Activated T-cell treated with anti-CD3 and anti-CD28 coated beads, Interleukin-2, amount 50 U/mL, for 48 hours (primary cell): ENCODE measurements around the gene ODF4.
"Not testable (repeated sequence)": the region's sequence is repeated elsewhere in the genome, so short reads cannot be mapped to it uniquely, and the experiment has no call there.

Experiments
- DNase-seq, 2 experiments: peaks; one replicate each; pipeline ENCODE4 v3.0.0-alpha.2; 2020

ODF4 gene

DNA sequence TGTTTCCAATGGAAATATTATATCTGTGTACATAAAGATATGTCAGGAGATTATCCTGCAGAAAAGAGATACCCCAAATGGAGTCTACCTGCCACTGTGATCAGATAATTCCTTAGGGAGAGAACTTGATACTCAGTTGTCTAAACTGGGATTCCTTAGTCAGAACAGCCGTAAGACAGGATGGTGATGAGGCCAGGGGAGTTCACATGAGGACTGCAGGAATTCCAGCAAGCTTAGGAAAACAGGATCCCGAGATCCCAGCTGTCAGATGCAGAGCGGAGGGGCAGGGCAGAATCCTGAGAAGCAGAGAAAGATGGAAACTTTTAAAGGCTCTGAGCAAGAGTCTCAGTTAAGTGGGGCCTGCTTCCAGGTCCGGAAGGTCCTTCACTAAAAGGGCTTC, 32.1 kb downstream of the ODF4 start:
- no peak for DNase-seq

- no peak for DNase-seq
Observed at GRCh38 chr17:8372422-8372821, 32.8 kb downstream of the ODF4 start.

GRCh38 chr17:8373856-8374255, 34.2 kb downstream of the ODF4 start:
- DNase-seq = not testable (repeated sequence)

- no peak for DNase-seq
Observed at GRCh38 chr17:8375738-8376259, 36.2 kb downstream of the ODF4 start.

GRCh38 chr17:8376271-8377067, 36.8 kb downstream of the ODF4 start, which contains the start of gene KRABD2:
Gene KRABD2, minus strand, starts transcription at chr17:8376704.
- DNase-seq = peak; percentile 93 to 95

GRCh38 chr17:8377422-8377821, 37.8 kb downstream of the ODF4 start:
- DNase-seq = no peak

- not testable (repeated sequence) for DNase-seq
Observed at GRCh38 chr17:8378117-8378516, 38.5 kb downstream of the ODF4 start.

- no peak for DNase-seq
Observed at GRCh38 chr17:8380049-8380448, 40.4 kb downstream of the ODF4 start.

- DNase-seq = no peak
Observed at GRCh38 chr17:8382052-8382879, 42.6 kb downstream of the ODF4 start.

- no peak for DNase-seq
Observed at GRCh38 chr17:8382880-8383142, 43.2 kb downstream of the ODF4 start.

- DNase-seq = peak; percentile 96
Observed at GRCh38 chr17:8383143-8383822, 43.6 kb downstream of the ODF4 start, which contains the start of gene RPL26. Gene RPL26, minus strand, starts transcription at chr17:8383193. Its CDS starts 883 bp downstream, at chr17:8382310.

DNA sequence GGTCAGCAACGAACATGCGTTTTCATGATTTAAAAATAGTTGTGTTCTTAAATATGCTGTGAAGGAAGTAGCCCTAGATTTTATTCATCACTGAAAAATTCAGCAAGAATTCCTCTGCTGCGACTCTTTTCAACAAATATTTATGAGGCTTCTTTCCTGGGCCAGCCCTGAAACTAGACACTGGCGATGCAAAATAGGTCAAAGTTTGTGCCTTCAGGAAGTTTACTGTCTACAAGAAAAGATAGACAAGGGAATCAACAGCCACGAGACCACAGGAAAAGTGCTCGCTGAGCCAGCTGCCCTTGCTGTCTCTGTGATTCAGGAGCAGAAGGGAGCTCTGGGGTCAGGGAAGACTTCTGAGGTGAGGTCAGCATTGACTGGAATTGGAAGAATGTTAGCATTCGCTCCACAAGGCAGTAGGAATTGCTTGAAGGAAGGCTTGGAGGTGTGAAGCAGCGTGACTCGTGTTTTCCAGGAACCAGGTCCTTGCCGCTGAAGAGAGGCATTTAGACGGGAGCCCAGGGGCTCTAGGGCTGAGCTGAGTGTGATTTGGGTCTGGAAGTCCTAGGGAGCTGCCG, 45.2 kb downstream of the ODF4 start:
- no peak for DNase-seq

DNA sequence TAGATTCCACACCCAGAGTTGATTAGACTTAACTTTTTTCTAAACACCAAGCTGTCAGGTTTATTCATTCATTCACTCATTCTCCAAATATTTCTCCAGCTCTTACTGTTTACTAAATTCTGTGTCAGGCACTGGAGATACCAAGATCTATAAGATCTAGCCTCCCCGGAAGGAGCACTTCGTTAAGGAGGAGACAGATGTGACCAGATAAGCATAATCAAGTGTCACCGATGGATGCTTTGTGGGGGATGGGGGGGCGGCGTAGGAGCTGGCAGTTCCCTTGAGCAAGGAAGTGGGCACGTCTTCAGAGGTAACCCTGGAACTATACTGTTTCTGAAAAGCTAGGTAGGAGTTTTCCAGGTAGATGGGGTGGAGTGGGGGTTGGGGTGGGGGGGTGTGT, 47.2 kb downstream of the ODF4 start:
- no peak for DNase-seq

DNA sequence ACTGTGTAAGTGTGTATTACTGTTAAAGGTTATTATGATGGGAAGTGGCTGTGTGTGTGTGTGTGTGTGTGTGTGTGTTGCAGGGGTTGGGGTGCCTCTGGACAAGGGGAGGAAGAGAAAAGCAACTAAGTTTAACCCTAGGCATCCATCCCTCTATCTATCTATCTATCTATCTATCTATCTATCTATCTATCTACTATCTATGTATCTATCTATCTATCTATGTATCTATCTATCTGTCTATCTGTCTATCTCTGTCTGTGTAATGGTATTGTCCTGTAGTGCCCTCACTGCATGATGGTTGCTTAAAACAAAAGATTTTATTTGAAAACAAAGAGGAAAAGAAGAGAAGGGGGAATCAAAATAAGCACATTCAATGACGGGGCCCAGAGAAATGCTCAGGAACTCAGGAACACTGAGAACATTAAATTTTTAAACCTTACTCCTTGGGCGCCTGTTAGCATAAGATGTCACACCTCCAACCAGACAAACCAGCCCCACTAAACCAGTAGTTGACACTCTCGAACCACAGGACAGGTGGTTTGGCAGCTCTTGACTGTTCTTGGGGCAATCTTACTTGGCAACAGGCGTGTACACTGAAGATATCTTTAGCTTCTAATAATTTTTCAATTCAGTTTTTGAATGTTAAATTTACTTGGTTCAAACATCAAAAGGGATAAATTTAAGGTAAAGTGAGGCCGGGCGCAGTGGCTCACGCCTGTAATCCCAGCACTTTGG, 48.4 kb downstream of the ODF4 start:
- DNase-seq = no peak

DNA sequence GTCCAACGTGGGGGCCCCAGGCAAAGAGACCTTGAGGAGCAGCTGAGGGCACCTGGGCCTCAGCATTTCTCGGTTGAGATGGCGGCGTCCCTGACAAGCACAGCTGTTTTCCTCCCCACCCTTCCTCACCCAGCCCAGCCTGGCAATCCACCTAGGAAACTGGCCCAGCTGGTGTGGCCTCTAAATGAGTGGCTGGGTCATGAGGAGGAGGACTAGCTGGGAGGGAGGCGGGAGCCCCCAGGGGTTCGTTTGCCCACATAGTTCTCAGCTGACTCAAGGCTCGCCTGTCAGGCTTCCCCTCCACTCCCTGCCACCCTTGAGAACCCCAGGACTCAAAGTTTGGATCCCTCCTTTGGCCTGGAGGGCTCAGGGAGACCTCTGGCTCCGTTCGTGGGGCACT, 52.1 kb downstream of the ODF4 start:
- no peak for DNase-seq

GRCh38 chr17:8392274-8392673, 52.6 kb downstream of the ODF4 start:
- DNase-seq = no peak

DNA sequence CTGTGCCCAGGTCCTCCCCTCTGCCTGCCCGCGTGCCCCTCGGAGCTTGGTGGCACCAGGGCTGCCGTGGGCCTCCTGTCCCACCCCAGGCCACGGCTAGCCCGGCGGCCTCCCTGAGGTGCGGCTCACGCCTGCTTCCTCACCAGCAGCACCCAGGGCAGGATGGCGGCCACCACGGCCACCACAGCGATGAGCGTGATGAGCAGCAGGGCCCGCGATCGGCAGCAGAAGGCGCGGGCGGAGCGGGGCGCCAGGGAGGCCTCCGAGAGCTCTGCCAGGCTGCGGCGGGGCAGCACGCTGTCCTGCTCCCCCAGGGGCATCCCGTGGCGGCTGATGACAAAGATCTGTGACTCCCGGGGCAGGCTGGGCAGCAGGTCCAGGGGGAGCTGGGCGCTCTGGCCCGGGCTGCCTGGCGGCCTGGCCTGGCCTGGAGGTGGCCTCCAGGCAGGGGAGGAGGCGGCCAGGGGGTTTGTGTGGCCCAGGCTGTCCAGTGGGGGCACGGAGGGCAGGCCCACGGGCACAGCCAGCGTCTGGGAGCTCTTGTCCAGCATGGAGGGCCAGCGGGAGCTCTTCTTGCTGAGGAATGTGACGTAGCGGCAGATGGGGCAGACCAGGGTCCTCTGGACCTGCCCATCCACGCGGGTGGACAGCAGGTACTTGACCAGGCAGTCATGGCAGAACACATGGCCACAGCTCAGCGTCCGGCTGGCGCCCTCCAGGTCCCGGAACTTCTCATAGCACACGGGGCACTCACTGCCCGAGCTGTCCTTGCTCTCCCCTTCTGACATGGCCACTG, 53.2 kb downstream of the ODF4 start:
- no peak for DNase-seq

DNA sequence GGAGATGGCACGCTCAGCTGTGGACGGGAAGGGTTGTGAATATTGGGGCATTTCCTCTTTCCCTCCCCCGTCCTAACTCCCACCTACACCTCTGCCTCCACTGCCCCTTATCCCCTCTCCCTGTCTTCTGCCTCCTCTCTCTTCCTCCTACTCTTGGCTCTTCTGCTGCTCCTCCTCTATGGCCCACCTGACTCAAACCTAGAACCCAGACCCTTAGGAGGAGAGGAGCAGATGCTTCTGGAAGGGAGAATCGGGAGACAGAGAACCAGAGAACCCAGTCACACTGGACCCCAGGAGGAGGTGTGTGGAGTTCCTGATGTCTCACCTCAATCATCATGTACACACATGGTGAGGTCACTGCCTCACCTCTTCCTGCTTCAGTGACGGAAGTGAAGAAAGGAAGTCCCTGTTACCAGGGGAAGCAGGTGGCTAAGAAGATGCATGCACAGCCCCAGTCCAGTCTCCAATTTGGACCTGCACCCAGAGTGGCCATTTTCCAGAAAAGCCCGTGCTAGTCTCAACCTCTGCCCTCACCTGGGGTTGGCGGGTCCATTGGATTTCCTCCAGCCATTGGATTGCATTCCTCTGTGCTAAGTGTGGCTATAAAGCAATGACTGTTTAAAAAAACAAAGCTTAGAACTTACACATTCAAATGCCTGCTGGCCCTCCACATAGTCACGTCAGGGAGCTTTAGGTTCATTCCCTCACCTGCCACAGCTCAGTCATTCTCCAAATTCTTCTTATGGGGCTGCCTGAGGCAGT, 54.0 kb downstream of the ODF4 start:
- peak; percentile 37 to 44 for DNase-seq

DNA sequence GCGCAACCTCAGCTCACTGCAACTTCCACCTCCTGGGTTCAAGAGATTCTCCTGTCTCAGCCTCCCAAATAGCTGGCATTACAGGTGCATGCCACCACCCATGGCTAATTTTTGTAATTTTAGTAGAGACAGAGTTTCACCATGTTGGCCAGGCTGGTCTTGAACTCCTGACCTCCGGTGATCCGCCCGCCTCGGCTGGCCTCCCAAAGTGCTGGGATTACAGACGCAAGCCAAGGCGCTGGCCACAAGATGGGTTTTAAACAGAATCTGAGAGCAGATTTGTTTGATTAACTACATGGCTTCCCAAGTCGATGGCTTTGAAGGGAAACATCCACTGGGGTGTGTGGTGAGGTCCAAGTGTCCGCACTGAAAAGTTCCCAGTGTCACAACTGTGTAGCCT, 54.9 kb downstream of the ODF4 start:
- DNase-seq = not testable (repeated sequence)
